PC-3 (cell line): ENCODE results near the gene GPAM.

ENCODE experiments used
- CTCF ChIP-seq: fragments of 300-600 bp; sonication (generic); conservative IDR thresholded peaks from 2 replicates; pipeline ENCODE4 v1.5.1; 2017; ENCODE audit warnings: antibody characterized with exemption, low read depth, mild to moderate bottlenecking, low read length
- EZH2 ChIP-seq: fragments of 300-600 bp; sonication (generic); IDR thresholded peaks from one replicate; pipeline ENCODE4 v1.6.1; 2017; ENCODE audit warnings: antibody characterized with exemption, mild to moderate bottlenecking, low read length; ENCODE audit not compliant: unreplicated experiment
- EZH2phosphoT487 ChIP-seq: fragments of 300-600 bp; sonication (generic); IDR thresholded peaks from 2 replicates; pipeline ENCODE4 v1.6.1; 2018; ENCODE audit warnings: mild to moderate bottlenecking, antibody characterized with exemption, low read length, borderline replicate concordance

GRCh38 chr10:112222799-112223198 is 39.2 kb upstream of the GPAM start:
- no peak for TF ChIP-seq CTCF
- no peak for TF ChIP-seq EZH2phosphoT487
- TF ChIP-seq EZH2, result no peak
